Measurements from ENCODE around the gene ODR4.
A peak's percentile ranks its signal among the peaks of the same experiment; 100 is the strongest.
"Not testable (repeated sequence)": the region's sequence is repeated elsewhere in the genome, so short reads cannot be mapped to it uniquely, and the experiment has no call there.

ODR4 gene

GRCh38 chr1:186374303-186375151 lies 1.1 kb upstream of the ODR4 start:
- peak overlapping the region; percentile 91 for H3K4me3 ChIP-seq (ENCODE audit: low read depth, low read length)
- peak; percentile 46 for DNase-seq (ENCODE audit: low read depth)
- TF ChIP-seq CTCF (IDR thresholded peaks at IDR 0.05; ENCODE audit: low read depth, low read length, missing control alignments) = no peak

DNA sequence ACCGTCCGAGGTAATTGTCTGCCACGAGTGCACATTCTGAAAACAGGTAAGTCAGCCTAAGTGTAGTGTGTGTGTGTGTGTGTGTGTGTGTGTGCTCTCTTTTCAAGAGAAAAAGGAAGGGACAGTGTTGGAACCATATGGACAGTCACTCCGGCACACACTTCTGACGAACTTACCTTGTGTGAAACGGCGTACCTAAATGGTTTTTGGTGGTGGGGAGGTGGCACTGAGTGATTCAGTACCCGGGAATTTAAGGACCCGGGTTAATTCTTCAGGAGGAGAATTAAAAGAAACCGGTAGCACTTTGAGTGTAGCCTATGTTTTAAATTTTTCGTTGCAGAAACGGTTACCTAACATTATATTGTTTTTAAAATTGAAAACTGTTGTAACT lies 286 bp downstream of the ODR4 start:
- H3K4me3 ChIP-seq (ENCODE audit: low read depth, low read length) = peak overlapping the region; percentile 91
- DNase-seq (ENCODE audit: low read depth) = no peak
- TF ChIP-seq CTCF (IDR thresholded peaks at IDR 0.05; ENCODE audit: low read depth, low read length, missing control alignments) = no peak

DNA sequence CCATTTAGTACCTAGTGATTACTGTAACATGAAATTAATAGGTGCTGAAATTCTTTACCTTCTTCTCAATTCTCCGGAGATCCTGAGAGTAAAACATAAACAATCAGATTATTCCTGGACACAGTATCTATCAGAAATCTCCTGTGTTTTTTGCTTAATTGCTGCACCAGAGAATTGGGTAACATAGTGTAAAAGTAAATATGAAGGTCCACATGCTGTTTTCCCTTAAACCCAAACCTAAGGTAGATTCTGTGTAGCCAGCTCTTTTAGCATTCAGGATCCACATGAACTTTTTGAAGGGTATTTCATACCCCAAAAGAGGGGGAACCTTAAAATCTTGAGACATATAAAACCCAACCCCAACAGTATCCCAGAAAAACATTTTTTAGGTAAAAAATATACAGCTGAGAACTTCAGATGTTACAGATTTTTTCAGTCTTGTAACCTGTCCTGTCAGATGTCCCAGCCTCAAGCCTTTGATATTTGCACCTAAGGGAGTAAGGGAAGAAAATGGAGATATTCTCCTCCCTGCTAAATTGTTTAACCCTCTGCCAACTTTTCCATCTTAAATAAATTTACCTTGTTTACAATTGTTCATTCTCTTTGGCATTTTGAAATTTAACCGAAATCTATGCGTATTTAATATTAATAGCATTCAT lies 11.2 kb downstream of the ODR4 start:
- no peak for TF ChIP-seq CTCF (IDR thresholded peaks at IDR 0.05; ENCODE audit: low read depth, low read length, missing control alignments)
- no peak for DNase-seq (ENCODE audit: low read depth)
- H3K4me3 ChIP-seq (ENCODE audit: low read depth, low read length) = no peak overlapping the region

DNA sequence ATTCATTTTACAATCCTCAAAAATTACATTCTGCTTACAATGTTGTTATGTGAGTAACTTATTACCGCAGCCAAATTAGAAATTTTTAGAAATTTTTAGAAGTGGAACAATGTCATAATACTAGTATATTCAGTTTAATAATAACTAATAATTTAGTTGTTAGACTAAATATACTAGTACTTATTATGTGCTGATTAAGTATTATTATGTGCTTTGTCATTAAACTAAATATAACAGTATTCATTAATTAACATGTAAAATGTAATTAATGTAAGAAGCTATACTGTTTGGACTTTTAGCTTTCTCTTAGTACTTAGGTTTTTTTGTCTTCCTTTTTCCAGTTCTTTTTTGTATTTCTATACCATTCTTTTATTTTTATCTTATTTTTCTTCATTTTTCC lies 15.3 kb downstream of the ODR4 start:
- DNase-seq (ENCODE audit: low read depth) = no peak
- no peak overlapping the region for H3K4me3 ChIP-seq (ENCODE audit: low read depth, low read length)
- no peak for TF ChIP-seq CTCF (IDR thresholded peaks at IDR 0.05; ENCODE audit: low read depth, low read length, missing control alignments)

DNA sequence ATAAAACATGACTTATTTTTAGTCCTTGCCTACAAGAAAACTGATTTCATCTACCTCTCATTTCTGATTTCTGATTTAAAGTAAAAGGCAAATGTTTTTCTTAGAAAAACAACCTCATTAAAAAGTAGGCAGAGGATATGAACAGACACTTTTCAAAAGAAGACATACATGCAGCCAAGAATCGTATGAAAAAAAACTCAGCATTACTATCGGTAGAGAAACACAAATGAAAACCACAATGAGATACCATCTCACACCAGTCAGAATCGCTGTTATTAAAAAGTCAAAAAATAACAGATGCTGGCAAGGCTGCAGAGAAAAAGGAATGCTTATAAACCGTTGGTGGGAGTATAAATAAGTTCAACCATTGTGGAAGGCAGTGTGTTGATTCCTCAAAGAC lies 16.2 kb downstream of the ODR4 start:
- no peak for TF ChIP-seq CTCF (IDR thresholded peaks at IDR 0.05; ENCODE audit: low read depth, low read length, missing control alignments)
- DNase-seq (ENCODE audit: low read depth) = no peak
- H3K4me3 ChIP-seq (ENCODE audit: low read depth, low read length) = no peak overlapping the region

DNA sequence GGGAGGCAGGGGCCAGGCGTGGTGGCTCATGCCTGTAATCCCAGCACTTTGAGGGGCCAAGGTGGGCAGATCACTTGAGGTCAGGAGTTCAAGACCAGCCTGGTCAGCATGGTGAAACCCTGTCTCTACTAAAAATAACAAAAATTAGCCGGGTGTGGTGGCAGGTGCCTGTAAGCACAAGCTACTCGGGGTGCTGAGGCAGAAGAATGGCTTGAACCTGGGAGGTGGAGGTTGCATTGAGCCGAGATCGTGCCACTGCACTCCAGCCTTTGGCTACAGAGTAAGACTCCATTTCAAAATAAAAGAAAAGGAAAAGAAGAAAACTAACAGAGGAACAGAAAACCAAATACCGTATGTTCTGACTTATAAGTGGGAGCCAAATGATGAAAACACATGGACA lies 17.1 kb downstream of the ODR4 start:
- DNase-seq (ENCODE audit: low read depth); H3K4me3 ChIP-seq (ENCODE audit: low read depth, low read length): not testable (repeated sequence)

- not testable (repeated sequence) for DNase-seq (ENCODE audit: low read depth); H3K4me3 ChIP-seq (ENCODE audit: low read depth, low read length)
Observed at GRCh38 chr1:186401446-186401845, 25.8 kb downstream of the ODR4 start.

- H3K4me3 ChIP-seq (ENCODE audit: low read depth, low read length) = no peak overlapping the region
- DNase-seq (ENCODE audit: low read depth) = no peak
- no peak for TF ChIP-seq CTCF (IDR thresholded peaks at IDR 0.05; ENCODE audit: low read depth, low read length, missing control alignments)
Observed at GRCh38 chr1:186403632-186404031, 28.0 kb downstream of the ODR4 start.

All from GM12864 (cell line).